ENCODE data around the gene SDHAF1.

The SDHAF1 gene

DNA sequence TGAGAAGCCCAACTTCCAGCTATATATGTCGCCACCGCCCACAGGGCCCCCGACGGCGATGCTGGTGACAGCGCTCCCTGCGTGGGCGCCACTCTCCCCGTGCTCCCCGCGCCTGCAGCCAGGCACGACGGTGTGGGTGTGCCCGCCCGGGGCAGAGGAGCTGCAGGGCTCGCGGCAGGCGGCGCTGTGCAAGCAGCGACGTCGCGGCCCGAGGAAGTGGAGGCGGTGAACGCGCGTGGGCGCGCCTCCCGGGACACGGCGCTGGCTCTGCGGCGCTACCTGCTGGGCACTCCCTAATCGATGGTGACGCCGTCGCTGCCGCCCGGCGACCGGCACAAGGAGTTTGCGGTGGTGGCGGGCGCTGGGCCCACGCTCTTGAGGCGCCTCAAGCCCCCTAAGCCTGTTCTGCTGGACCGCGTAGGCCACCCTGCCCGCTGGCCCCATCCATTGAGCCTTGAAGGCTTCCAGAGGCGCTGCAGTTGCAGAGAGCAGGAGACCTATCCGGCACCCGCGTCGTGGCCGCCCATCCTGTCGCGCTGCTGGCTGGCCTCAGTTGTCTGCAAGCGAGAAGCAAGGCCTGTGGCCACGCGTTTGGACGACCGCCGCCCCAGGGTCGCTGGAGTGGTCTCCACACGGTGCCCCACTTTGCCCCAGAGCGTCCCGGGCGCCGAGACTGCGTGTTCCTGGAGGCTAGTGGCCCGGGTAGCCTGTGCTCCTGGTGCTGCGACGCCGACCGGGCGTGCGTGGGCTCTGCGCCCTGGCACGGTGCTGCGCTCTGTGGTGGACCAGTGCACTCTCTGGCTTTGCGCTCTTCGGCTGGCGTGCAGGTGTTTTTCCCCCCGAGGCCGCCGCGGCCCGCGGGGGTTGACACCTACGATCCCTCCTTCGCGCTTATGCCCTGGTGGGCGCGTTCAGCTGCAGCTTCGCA, 35.7 kb upstream of the SDHAF1 start:
- Histone ChIP-seq H3K27ac (no peak overlapping the region), H3K4me3 (peak overlapping the region; percentile 46)
- TF ChIP-seq, protein P1, sequence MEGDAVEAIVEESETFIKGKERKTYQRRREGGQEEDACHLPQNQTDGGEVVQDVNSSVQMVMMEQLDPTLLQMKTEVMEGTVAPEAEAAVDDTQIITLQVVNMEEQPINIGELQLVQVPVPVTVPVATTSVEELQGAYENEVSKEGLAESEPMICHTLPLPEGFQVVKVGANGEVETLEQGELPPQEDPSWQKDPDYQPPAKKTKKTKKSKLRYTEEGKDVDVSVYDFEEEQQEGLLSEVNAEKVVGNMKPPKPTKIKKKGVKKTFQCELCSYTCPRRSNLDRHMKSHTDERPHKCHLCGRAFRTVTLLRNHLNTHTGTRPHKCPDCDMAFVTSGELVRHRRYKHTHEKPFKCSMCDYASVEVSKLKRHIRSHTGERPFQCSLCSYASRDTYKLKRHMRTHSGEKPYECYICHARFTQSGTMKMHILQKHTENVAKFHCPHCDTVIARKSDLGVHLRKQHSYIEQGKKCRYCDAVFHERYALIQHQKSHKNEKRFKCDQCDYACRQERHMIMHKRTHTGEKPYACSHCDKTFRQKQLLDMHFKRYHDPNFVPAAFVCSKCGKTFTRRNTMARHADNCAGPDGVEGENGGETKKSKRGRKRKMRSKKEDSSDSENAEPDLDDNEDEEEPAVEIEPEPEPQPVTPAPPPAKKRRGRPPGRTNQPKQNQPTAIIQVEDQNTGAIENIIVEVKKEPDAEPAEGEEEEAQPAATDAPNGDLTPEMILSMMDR (IDR thresholded peaks at IDR 0.05) = no peak

DNA sequence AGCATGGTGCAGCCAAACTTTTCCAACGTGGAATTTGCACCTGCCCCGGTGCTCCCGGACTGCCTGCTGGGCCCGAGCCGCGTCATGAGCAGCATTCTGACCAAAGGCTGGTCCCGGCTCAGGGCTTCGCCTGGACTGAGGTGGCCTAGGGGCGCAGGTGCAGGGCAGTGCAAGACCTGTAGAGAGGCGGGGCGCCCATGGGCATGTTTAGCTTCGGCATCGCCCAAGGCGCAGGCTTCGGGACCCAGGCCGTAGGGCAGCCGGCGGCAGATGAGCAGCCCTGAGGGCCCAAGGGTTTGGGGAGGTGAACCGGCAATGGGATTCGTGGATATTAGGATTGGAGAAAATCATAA, 35.0 kb upstream of the SDHAF1 start:
- TF ChIP-seq, protein P1 (IDR thresholded peaks at IDR 0.05) = no peak
- H3K4me3 ChIP-seq = no peak overlapping the region
- H3K27ac ChIP-seq = no peak overlapping the region
- DNase-seq (ENCODE audit: low spot score) = no peak

More for the DNA sequence above, 35.7 kb upstream of the SDHAF1 start:
- no peak for DNase-seq (ENCODE audit: low spot score)

DNA sequence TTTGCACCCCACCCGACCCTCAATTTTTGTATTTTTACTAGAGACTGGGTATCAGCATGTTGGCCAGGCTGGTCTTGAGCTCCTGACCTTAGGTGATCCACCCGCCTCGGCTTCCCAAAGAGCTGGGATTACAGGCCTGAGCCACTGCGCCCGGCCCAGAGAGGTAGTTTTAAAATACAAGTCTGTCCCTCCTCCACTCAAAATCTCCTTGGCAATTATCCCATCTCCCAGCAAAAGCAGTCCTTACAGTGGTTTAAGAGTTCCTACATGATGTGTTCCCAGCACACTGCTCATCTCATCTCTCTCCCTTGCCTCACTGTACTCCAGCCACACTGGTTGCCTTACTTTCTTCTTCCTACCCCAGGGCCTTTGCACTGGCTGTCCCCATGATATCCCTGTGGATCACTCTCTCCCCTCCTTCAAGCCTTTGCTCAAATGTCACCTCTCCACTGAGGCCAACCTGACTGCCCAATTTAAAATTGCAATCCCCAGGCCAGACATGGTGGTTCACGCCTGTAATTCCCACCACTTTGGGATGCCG, 34.5 kb upstream of the SDHAF1 start:
- DNase-seq (ENCODE audit: low spot score) = no peak
- H3K27ac ChIP-seq = no peak overlapping the region
- TF ChIP-seq, protein P1 (IDR thresholded peaks at IDR 0.05) = no peak
- no peak overlapping the region for H3K4me3 ChIP-seq

DNA sequence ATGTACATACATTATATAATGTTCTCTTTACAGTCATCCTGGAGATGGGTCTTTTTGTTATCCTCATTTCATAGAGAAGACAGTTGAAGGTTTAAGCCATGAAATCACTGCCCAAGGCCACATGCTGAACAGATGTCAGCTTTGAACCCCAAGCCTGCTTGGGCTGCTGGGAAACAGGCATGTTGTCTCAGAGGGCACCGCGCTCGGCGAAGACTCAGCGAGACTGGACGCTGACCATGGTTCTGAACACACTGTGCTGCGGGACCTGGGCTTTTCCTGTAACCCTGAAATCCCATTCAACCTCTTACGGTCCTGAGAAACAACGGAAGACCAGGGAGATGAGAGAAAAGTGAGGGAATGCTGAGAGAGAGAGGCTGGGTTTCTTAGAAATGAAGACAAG, 31.5 kb upstream of the SDHAF1 start:
- no peak overlapping the region for H3K27ac ChIP-seq
- TF ChIP-seq, protein P1 (IDR thresholded peaks at IDR 0.05) = no peak
- H3K4me3 ChIP-seq = no peak overlapping the region
- DNase-seq (ENCODE audit: low spot score) = no peak

DNA sequence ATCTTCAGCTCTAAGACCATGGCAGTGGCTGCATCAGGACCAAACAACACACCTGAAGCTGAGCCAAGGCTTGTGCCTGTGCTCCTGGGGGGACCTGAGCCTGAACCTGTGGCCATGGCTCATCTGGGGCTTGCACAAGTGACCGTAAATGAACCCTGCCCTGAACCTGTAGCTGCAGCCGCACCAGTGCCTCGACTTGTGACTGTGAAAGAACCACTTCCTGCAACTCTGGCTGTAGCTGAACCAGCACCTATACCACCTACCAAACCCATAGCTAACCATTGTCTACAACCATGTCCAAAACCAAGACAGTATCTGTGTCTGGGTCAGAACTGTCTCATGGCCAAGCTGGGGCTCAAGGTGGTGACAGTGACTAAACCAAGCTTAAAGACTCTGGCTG, 28.2 kb upstream of the SDHAF1 start:
- no peak overlapping the region for H3K4me3 ChIP-seq
- no peak for DNase-seq (ENCODE audit: low spot score)
- H3K27ac ChIP-seq = no peak overlapping the region
- TF ChIP-seq, protein P1 (IDR thresholded peaks at IDR 0.05) = no peak

DNA sequence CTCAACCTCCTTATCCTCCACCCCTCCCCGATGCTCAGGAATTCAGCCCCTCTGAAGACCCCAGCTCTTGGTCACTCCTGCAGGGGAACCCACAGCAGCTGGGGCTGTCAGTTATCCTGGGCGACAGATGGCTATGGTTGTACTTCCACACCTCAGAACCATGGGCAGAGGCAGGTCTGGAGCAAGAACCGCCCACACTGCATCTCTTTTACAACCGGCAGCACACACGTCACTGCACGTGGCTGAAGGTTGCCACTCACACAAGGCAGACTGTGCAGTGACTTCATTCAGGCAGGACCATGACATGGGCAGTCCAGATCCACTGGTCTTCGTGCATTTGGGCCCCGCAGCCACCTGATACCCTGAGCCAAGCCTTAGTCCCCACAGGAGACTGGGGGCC, 21.5 kb upstream of the SDHAF1 start:
- TF ChIP-seq, protein P1 (IDR thresholded peaks at IDR 0.05) = no peak
- no peak overlapping the region for H3K27ac ChIP-seq
- no peak for DNase-seq (ENCODE audit: low spot score)
- H3K4me3 ChIP-seq = no peak overlapping the region

Measured in coronary artery (tissue), 2 donors.